HCT116 (cell line): ENCODE measurements around the gene PINK1. TPM values are rescaled to one million over a fixed set of nuclear protein-coding genes. Genes with fewer than 3 reads are reported as not detected.

Experiments used
- ATAC-seq: fragments of 200-7000 bp; cut with Tn5 transposase; 2 replicates; pipeline ENCODE4 v1.9.1; 2020; ENCODE audit warnings: mild to moderate bottlenecking, moderate library complexity
- BruUV-seq: library from RNA; stranded (reverse); fragments of 400-500 nt; replicated peaks from 2 replicates; lab custom pipeline; 2021; lab: Mats Ljungman, UMichigan
- CTCF ChIA-PET: fragments of 300-600 bp; sonication (Branson Sonifier 250); formaldehyde crosslinking; loops from one replicate; lab custom pipeline; 2021; ENCODE audit warnings: antibody characterized with exemption; lab: Charles Lee
- POLR2A ChIA-PET: fragments of 300-600, 350-600 bp; sonication (Branson Sonifier 250); formaldehyde crosslinking; loops from one replicate; lab custom pipeline; 2021; ENCODE audit warnings: antibody characterized with exemption; lab: Charles Lee
- RAD21 ChIA-PET, 2 experiments: fragments of 300-600 bp; sonication (Branson Sonifier 250); formaldehyde crosslinking; loops; one replicate each; lab custom pipeline; 2023; ENCODE audit warnings: low total read pairs in 2 of 2; ENCODE audit not compliant: uncharacterized antibody in 2 of 2, unreplicated experiment in 2 of 2, low non-redundant PET in 1 of 2; lab: Charles Lee
- DNase-seq: peaks from one replicate; pipeline ENCODE4 v3.0.0-alpha.2; 2010; ENCODE audit warnings: low read depth, low spot score
- H2AFZ ChIP-seq: fragments of 200-600 bp; shearing (Covaris generic), sonication (generic); 2 replicates; pipeline ENCODE4 v1.6.1; 2017; ENCODE audit warnings: low read depth, mixed run types, mixed read lengths, antibody characterized with exemption, low read length; ENCODE audit not compliant: poor library complexity, severe bottlenecking
- H3K27ac ChIP-seq: 2 replicates; pipeline ENCODE4 v1.5.1; 2012; ENCODE audit warnings: low read depth, low read length
- H3K27me3 ChIP-seq: fragments of 200-600 bp; sonication (generic); 2 replicates; pipeline ENCODE4 v1.6.1; 2016; ENCODE audit warnings: mixed run types, low read length, mixed read lengths; ENCODE audit not compliant: insufficient read depth
- H3K36me3 ChIP-seq, 2 experiments: fragments of 200-500 bp in 1 of 2; fragments of 200-600 bp in 1 of 2; sonication (Bioruptor generic) in 1 of 2; sonication (generic) in 1 of 2; 2 replicates each; pipeline versions ENCODE4 v1.5.1 to v1.6.1; 2014 to 2016; ENCODE audit warnings: low read length in 2 of 2, inconsistent platforms in 1 of 2, mixed read lengths in 1 of 2, mixed run types in 1 of 2; ENCODE audit not compliant: insufficient read depth in 2 of 2, control insufficient read depth in 1 of 2
- H3K4me1 ChIP-seq, 2 experiments: fragments of 200-600 bp in 1 of 2; sonication (generic) in 1 of 2; 2 replicates each; pipeline versions ENCODE4 v1.5.1 to v1.6.1; 2012 to 2017; ENCODE audit warnings: low read length in 2 of 2, inconsistent platforms in 1 of 2, mild to moderate bottlenecking in 1 of 2, mixed read lengths in 1 of 2, mixed run types in 1 of 2, moderate library complexity in 1 of 2; ENCODE audit not compliant: insufficient read depth in 2 of 2, control insufficient read depth in 1 of 2
- H3K4me2 ChIP-seq: fragments of 200-600 bp; sonication (generic); 2 replicates; pipeline ENCODE4 v1.6.1; 2017; ENCODE audit warnings: mixed run types, low read length, mixed read lengths
- H3K4me3 ChIP-seq, 2 experiments: fragments of 200-600 bp in 1 of 2; sonication (generic) in 1 of 2; replicated peaks in 1 of 2; 2 replicates each; pipeline ENCODE4 v1.5.1; 2011 to 2016; ENCODE audit warnings: low read length in 2 of 2, control low read depth in 1 of 2, low read depth in 1 of 2, mild to moderate bottlenecking in 1 of 2, mixed read lengths in 1 of 2, mixed run types in 1 of 2
- H3K79me2 ChIP-seq: fragments of 200-600 bp; sonication (generic); 2 replicates; pipeline ENCODE4 v1.6.1; 2017; ENCODE audit warnings: mild to moderate bottlenecking, mixed run types, low read length, moderate library complexity, mixed read lengths; ENCODE audit not compliant: insufficient read depth
- H3K9ac ChIP-seq: fragments of 200-600 bp; sonication (generic); 2 replicates; pipeline ENCODE4 v1.6.1; 2016; ENCODE audit warnings: low read length, mixed read lengths
- H3K9me2 ChIP-seq: fragments of 200-600 bp; sonication (generic), shearing (Covaris generic); 2 replicates; pipeline ENCODE4 v1.6.1; 2017; ENCODE audit warnings: mixed run types, mild to moderate bottlenecking, moderate library complexity; ENCODE audit not compliant: insufficient read depth
- H3K9me3 ChIP-seq, 2 experiments: fragments of 200-500 bp in 1 of 2; fragments of 200-600 bp in 1 of 2; sonication (Bioruptor generic) in 1 of 2; sonication (generic) in 1 of 2; 2 replicates each; pipeline ENCODE4 v1.6.1; 2014 to 2017; ENCODE audit warnings: low read length in 2 of 2, mixed read lengths in 2 of 2, inconsistent platforms in 1 of 2, low read depth in 1 of 2, mild to moderate bottlenecking in 1 of 2, mixed run types in 1 of 2, moderate library complexity in 1 of 2; ENCODE audit not compliant: control insufficient read depth in 1 of 2, insufficient read depth in 1 of 2
- H4K20me1 ChIP-seq: fragments of 200-600 bp; sonication (generic), shearing (Covaris generic); 2 replicates; pipeline ENCODE4 v1.6.1; 2017; ENCODE audit warnings: mixed run types, mild to moderate bottlenecking, moderate library complexity; ENCODE audit not compliant: insufficient read depth
- ATF3 ChIP-seq: IDR thresholded peaks from 2 replicates; pipeline ENCODE4 v1.6.1; 2012
- CBX3 ChIP-seq: IDR thresholded peaks from 2 replicates; pipeline ENCODE4 v1.6.1; 2012; ENCODE audit warnings: low read depth
- CEBPB ChIP-seq: IDR thresholded peaks from 2 replicates; pipeline ENCODE4 v1.6.1; 2012; ENCODE audit warnings: low read depth
- CTCF ChIP-seq, 3 experiments: fragments of 200-600 bp in 1 of 3; sonication (generic) in 1 of 3; IDR thresholded peaks in 2 of 3; conservative IDR thresholded peaks in 1 of 3; 2 replicates each; pipeline ENCODE4 v1.5.1; 2012 to 2017; ENCODE audit warnings: low read depth in 2 of 3, low read length in 2 of 3, antibody characterized with exemption in 1 of 3, borderline replicate concordance in 1 of 3, control low read depth in 1 of 3, mild to moderate bottlenecking in 1 of 3, mixed read lengths in 1 of 3, mixed run types in 1 of 3, moderate library complexity in 1 of 3; ENCODE audit not compliant: insufficient read depth in 1 of 3
- EGR1 ChIP-seq: IDR thresholded peaks from 2 replicates; pipeline ENCODE4 v1.6.1; 2012; ENCODE audit warnings: low read depth
- EZH2 ChIP-seq: fragments of 200-600 bp; sonication (generic); IDR thresholded peaks from 2 replicates; pipeline ENCODE4 v1.6.1; 2017; ENCODE audit warnings: antibody characterized with exemption, mixed run types
- FOSL1 ChIP-seq: IDR thresholded peaks from 2 replicates; pipeline ENCODE4 v1.6.1; 2012; ENCODE audit warnings: low read depth
- JUND ChIP-seq: IDR thresholded peaks from 2 replicates; pipeline ENCODE4 v1.6.1; 2012
- MAX ChIP-seq: IDR thresholded peaks from 2 replicates; pipeline ENCODE4 v1.6.1; 2012
- POLR2AphosphoS5 ChIP-seq: IDR thresholded peaks from 2 replicates; pipeline ENCODE4 v1.6.1; 2011; ENCODE audit warnings: mild to moderate bottlenecking, low read depth, low read length, moderate library complexity
- RAD21 ChIP-seq: IDR thresholded peaks from 2 replicates; pipeline ENCODE4 v1.6.1; 2012; ENCODE audit warnings: low read depth, mild to moderate bottlenecking
- SP1 ChIP-seq: IDR thresholded peaks from 2 replicates; pipeline ENCODE4 v1.6.1; 2012; ENCODE audit warnings: low read depth
- SRF ChIP-seq: IDR thresholded peaks from 2 replicates; pipeline ENCODE4 v1.6.1; 2012; ENCODE audit warnings: low read depth
- TCF7L2 ChIP-seq: IDR thresholded peaks from 2 replicates; pipeline ENCODE4 v1.7.0; 2011; ENCODE audit warnings: borderline replicate concordance, inconsistent platforms; ENCODE audit not compliant: insufficient read depth, insufficient read length; ENCODE audit errors: extremely low read depth
- YY1 ChIP-seq: IDR thresholded peaks from 2 replicates; pipeline ENCODE4 v1.6.1; 2011; ENCODE audit warnings: low read length, low read depth, moderate library complexity, mild to moderate bottlenecking; ENCODE audit not compliant: insufficient replicate concordance; ENCODE audit errors: extremely low read depth
- ZBTB33 ChIP-seq: IDR thresholded peaks from 2 replicates; pipeline ENCODE4 v1.6.1; 2011; ENCODE audit warnings: mild to moderate bottlenecking, low read length, moderate library complexity; ENCODE audit not compliant: insufficient replicate concordance; ENCODE audit errors: extremely low read depth
- ZFX ChIP-seq: fragments of 450-650 bp; IDR thresholded peaks from 2 replicates; pipeline ENCODE4 v1.6.1; 2017
- ZNF274 ChIP-seq: fragments of 200-500 bp; sonication (Bioruptor generic); IDR thresholded peaks from 2 replicates; pipeline ENCODE4 v1.6.1; 2014; ENCODE audit warnings: mild to moderate bottlenecking, low read depth, low read length, inconsistent platforms
- intact Hi-C: fragments of 100-400 bp; cut with micrococcal nuclease; formaldehyde crosslinking; loops from 2 replicates; pipeline ENCODE4 v1.10.0; 2022
- total RNA-seq: library from RNA; stranded (reverse); gene quantifications from one replicate; pipeline ENCODE4 v1.2.1, GENCODE V29; 2021; ENCODE audit not compliant: unreplicated experiment

The PINK1 gene
- total RNA-seq, 1 experiment from 2014 or later = 29.4 TPM

- TF ChIP-seq POLR2AphosphoS5 (no peak), YY1 (no peak), EZH2 (no peak), TCF7L2 (no peak), SRF (no peak), FOSL1 (no peak), ZFX (no peak), SP1 (no peak), RAD21 (no peak)
Measured at GRCh38 chr1:20648438-20648837, 15.2 kb downstream of the PINK1 start (continued).

- no peak overlapping the region for H3K9ac ChIP-seq
- no peaks in the 10 kb centered on the region for H3K4me1 ChIP-seq
- H3K4me3 ChIP-seq = no peak overlapping the region
- no peaks in the 10 kb centered on the region for H3K79me2 ChIP-seq
- no TSS peak for BruUV-seq
- no peaks in the 10 kb centered on the region for H3K9me3 ChIP-seq
- no peak overlapping the region for H2AFZ ChIP-seq
- H3K4me2 ChIP-seq = no peak overlapping the region
- no peaks in the 10 kb centered on the region for H4K20me1 ChIP-seq
- RAD21 ChIA-PET = interaction anchor here in 1 of 2 experiments (0.7 kb wide), 1 partner anchor 30 kb away, joined by 4 read pairs; no protein-coding TSS in a partner anchor
- H3K9me2 ChIP-seq = no peaks in the 10 kb centered on the region
- DNase-seq = no peak
- intact Hi-C loops = no loop called here
- H3K36me3 ChIP-seq = peaks cover 17 to 32% of the 10 kb centered on the region in 2 experiments
- CTCF ChIA-PET = no interaction called here
- POLR2A ChIA-PET = no interaction called here
- H3K27ac ChIP-seq = no peak overlapping the region
- H3K27me3 ChIP-seq = no peaks in the 10 kb centered on the region
- ATAC-seq = no peak
- TF ChIP-seq SP1 (no peak), TCF7L2 (no peak), MAX (no peak), ZBTB33 (no peak), ZFX (no peak), EZH2 (no peak), CBX3 (no peak), YY1 (no peak), ATF3 (no peak), CTCF (IDR thresholded peaks at IDR 0.05 in 2 of 3, conservative IDR thresholded peaks at IDR 0.05 in 1 of 3; ENCODE audit: borderline replicate concordance in 1 of 3, insufficient read depth in 1 of 3, low read depth in 2 of 3, low read length in 2 of 3) (no peak), CEBPB (no peak), RAD21 (no peak), EGR1 (no peak), JUND (no peak), POLR2AphosphoS5 (no peak), ZNF274 (no peak)
Measured at GRCh38 chr1:20648946-20649345, 15.7 kb downstream of the PINK1 start.
